Anterior cingulate cortex (tissue), 58 donors: Measurements from ENCODE around the gene GADD45B.
"Not testable (repeated sequence)": the region's sequence is repeated elsewhere in the genome, so short reads cannot be mapped to it uniquely, and the experiment has no call there.

ENCODE experiments used
- DNase-seq, 58 donors: peaks; one replicate each; lab custom pipeline; 2025; lab: John Stamatoyannopoulos, UW

Gene GADD45B

DNA sequence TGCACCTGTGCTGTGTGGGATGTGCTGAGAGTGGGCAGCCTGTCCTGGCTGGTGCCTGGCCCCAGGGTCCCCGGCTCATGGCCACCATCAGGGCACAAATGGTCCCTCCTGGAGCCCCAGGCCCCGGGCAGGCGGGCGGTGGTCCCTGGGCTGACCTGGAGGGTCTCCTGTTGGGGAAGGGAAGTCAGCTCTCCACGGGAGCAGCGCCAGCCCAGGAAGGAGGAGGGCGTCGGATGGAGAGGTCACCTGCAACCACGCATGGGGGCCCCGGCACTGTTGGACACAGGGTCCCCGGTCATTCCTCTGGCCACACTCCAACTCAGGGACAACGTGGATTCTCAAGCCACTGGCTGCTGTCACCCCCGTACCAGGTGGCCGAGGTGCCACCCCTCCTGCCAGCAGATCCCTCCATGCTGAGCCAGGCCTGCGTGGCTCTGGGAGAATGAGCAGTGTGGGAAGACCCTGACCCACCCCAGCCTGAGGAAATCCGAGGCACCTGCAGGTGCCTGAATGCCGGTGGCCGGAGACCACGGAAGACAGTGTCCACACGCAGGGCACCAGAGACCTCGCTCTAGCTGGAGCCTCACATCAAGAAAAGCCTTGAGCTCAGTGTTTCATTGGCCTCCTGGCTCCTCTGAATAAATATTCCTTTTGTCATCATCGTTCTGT is 32.7 kb upstream of the GADD45B start:
- DNase-seq: no peak

- no peak for DNase-seq
Measured at GRCh38 chr19:2443785-2444182, 32.1 kb upstream of the GADD45B start.

DNA sequence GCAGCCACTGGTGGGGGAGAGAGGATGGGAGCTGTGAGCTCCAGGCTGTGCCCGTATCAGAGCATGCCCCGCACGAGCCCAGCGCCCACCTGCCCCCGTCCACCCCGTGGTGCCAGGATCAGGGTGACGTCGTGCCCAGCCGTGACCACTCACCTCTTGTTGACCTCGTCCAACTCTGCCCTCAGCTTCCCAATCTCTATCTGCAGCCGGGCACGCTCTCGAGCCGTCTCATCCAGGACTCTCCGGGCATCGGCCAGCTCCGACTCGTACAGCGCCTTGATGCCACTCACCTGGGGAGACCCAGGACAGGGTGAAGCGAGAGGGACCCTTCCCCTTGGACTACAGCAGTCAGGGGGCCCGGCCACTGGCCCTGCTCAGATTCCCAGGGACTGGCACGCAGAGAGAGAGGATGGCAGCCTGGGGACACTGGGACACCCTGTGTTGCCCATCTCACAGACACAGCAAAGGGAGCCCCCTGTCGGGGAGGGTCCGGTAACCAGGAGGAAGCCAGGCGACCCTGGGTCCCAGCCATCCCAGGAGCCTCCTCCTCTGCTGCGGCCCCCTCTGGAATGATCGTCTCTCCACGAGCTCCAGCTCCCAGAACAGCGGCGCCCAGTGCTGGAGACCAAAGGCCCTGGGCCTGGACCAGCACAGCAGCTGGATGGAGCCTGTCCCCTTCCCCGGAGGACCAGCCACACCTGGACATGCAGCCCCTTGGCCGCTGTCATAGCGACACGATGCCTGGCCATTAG is 31.5 kb upstream of the GADD45B start:
- no peak for DNase-seq

- DNase-seq: no peak
Measured at GRCh38 chr19:2446381-2446780, 29.5 kb upstream of the GADD45B start.

- no peak for DNase-seq
Measured at GRCh38 chr19:2449019-2449418, 26.9 kb upstream of the GADD45B start.

DNA sequence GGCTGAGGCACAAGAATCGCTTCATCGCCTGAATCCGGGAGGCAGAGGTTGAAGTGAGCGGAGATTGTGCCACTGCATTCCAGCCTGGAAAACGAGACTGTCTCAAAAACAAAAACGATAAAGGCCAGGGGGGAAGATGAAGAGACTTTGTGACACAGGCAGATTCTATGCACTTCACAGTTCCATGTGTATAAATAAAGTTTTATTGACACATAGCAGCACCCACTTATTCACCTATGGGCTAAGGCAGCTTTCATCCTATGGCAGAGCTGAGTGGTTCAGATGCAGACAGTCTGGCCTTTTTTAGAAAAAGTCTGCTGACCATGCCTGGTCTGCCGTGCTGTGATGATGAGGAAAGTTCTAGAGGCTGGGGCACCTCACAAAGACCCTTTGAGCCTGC is 24.8 kb upstream of the GADD45B start:
- no peak for DNase-seq

DNA sequence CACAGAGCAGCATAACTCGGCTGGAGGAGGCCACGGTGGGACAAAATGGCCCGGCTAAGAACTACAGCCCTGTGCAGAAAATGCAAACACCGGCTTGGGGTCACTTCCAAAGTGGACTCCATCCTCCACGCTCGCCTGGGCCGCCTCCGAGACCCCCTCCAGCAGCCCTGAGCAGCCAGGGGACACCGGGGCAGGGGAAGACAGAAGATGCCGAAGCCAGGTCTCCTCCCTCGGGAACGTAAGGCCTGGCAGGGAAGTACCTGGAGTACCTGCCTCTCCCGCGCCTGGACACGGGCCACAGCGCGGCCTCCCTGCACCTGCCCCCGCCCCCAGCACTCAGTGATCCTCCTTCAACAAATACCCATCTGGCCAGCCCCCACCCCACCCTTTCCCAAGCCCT is 24.2 kb upstream of the GADD45B start:
- no peak for DNase-seq

GRCh38 chr19:2453431-2454025 is 22.4 kb upstream of the GADD45B start:
- no peak for DNase-seq

DNA sequence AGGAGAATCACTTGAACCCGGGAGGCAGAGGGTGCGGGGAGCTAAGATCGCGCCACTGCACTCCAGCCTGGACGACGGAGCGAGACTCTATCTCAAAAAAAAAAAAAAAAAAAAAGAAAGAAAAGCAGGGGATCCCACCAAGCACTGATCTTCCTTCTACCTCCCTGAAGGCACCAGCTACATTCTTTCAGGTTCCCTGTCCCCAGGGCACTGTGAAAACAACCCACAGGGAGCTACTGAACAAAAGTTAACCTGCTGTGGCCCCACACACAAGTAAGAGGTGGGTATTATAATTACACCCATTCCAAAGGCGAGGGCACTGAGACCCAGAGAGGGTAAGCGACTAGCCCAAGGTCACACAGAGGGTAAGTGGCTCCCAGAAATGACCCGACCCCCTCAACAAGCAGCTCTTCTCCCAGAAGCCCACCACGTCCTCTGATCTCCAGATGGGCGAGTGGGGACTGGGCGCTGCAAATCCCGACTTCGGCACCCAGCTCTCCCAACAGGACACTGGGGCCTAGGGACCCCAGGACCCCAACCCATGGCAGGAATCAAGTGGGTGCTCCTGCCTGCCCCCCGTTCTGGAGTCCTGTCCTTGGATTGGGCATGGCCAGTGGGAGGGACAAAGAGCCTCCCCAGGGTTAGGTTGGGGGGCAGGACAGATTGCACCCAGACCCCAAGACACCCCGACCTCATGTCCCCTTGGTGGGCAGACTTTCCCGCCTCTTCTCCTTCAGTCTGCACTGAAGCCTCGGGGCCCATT is 21.5 kb upstream of the GADD45B start:
- DNase-seq: no peak

GRCh38 chr19:2454962-2455850 is 20.7 kb upstream of the GADD45B start:
- DNase-seq: no peak

- DNase-seq: peak in 9 of 58 donors; percentile 5 to 70 (median 17)
Measured at GRCh38 chr19:2455851-2456570, 19.9 kb upstream of the GADD45B start.

DNA sequence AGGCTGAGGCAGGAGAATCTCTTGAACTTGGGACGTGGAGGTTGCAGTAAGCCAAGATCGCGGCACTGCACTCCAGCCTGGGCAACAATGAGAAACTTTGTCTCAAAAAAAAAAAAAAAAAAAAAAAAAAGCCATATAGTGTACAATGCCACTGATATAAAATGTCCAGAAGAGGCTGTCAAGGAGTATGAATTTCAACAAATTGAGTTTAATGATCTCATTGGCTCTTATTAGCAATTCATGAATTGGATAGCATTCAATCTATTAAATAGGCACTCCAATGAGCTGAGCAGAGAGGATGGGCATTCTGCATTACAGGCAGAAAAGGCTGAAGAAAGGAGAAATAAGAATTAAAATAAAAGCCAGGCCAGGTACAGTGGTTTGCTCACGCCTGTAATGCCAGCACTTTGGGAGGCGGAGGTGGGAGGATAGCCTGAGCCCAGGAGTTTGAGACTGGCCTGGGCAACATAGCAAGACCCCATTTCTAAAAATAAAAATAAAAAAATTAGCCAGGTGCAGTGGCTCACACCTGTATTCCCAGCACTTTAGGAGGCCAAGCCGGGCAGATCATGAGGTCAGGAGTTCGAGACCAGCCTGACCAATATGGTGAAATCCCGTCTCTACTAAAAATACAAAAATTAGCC is 18.4 kb upstream of the GADD45B start:
- no peak for DNase-seq

- no peak for DNase-seq
Measured at GRCh38 chr19:2458054-2458453, 17.9 kb upstream of the GADD45B start.

- DNase-seq: not testable (repeated sequence)
Measured at GRCh38 chr19:2458776-2459175, 17.2 kb upstream of the GADD45B start.

DNA sequence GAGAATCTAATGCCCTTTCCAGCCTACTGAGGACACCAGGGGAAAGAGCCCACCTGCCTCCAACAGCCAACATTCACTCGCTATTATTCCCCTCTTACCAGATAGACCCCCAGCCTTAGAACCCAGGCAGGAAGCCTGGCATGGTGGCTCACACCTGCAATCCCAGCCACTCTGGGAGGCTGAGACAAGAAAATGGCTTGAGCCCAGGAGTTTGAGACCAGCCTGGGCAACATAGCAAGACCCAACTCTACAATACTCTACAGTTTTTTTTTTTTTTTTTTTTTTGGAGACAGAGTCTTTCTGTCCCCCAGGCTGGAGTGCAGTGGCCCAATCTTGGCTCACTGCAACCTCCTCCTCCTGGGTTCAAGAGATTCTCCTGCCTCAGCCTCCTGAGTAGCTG is 15.7 kb upstream of the GADD45B start:
- no peak for DNase-seq

DNA sequence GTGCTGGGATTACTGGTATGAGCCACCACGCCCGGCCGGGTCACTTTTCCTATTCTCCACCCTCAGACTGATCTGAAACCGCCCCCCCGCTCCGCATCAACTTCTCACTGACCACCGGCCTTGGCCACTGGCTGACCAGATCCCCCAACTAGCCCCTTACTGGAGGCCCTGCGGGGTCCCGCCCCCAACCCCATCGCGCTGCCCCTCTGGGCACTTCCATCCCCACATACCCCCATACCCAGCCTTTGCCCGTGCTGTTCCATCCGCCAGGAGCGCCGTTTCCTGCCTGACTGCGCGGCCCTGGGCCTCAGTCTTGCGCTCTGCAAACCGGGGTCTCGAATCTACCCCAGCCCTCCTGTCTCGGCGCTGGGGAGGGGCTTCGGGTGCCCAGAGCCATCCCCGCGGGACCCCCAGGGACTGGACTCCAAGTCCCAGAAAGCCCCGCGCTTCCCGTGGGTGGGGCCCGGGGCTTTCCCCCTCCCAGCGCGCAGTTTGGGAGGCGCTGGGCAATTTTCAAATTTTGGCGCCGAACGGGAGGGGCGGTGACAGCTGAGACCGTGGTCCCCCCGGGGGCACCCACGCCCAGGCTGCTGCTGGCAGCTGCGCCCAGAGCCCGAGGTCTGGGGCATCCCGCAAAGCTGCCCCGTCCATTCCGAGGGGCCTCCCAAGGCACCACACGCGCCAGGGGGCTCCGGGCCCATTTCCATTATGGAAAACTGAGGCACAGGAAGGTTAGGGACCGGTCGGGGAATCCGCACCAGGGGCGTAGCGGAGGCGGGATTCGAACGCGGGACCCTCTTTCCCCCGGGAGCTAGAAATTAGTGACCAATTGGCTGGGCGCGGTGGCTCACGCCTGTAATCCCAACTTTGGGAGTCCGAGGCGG is 13.9 kb upstream of the GADD45B start:
- peak in 12 of 58 donors; percentile 3 to 40 (median 24) for DNase-seq

DNA sequence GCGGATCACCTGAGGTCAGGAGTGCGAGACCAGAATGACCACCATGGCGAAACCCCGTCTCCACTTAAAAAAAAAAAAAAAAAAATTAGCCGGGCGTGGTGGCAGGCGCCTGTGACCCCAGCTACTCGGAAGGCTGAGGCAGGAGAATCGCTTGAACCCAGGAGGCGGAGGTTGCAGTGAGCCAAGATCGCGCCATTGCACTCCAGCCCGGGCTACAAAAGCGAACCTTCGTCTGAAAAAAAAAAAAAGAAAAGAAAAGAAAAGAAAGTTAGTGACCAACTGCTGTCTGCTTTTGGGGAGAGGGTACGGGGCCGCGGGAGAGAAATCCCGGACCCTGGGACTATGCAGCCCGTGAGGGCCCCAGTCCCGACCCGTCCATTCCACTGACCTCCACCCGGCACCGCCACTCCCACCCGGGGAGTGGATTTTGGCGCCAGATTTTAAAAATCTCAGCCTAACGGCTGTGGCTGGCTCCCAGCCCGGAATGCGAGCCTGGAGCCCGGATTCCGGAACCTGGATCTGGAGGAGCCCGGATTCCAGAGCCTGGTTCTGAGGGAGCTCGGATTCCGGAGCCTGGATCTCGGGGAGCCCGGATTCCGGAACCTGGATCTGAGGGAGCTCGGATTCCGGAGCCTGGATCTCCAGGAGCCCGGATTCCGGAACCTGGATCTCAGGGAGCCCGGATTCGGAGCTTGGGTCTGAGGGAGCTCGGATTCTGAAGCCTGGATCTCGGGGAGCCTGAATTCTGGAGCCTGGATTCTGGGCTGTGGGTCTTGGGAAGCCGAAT is 13.1 kb upstream of the GADD45B start:
- peak in 57 of 58 donors; percentile 28 to 93 (median 77) for DNase-seq
